Activated CD4-positive, CD25-positive, alpha-beta regulatory T cell treated with anti-CD3 and anti-CD28 coated beads, Interleukin-2, amount 50 U/mL, for 24 hours (primary cell): ENCODE results near the gene TASP1.
A peak's percentile ranks its signal among the peaks of the same experiment; 100 is the strongest.

ENCODE experiments used
- ATAC-seq, 2 donors: fragments of 150-1000 bp; cut with Tn5 transposase; one replicate each; pipeline ENCODE4 v1.10.0; 2021; ENCODE audit warnings: mild to moderate bottlenecking in 1 of 2, moderate library complexity in 1 of 2

Gene TASP1

GRCh38 chr20:13567663-13568062 lies 71.1 kb downstream of the TASP1 start:
- ATAC-seq: no peak

GRCh38 chr20:13563854-13564253 lies 74.9 kb downstream of the TASP1 start:
- ATAC-seq: no peak

GRCh38 chr20:13554706-13555105 lies 84.0 kb downstream of the TASP1 start:
- no peak for ATAC-seq

- ATAC-seq: no peak
Observed at GRCh38 chr20:13554076-13554475, 84.7 kb downstream of the TASP1 start.

GRCh38 chr20:13552061-13552460 lies 86.7 kb downstream of the TASP1 start:
- ATAC-seq: peak in 1 of 2 donors; percentile 9

GRCh38 chr20:13549451-13549850 lies 89.3 kb downstream of the TASP1 start:
- ATAC-seq: no peak

- no peak for ATAC-seq
Observed at GRCh38 chr20:13546497-13547131, 92.1 kb downstream of the TASP1 start.

GRCh38 chr20:13545790-13546189 lies 92.9 kb downstream of the TASP1 start:
- ATAC-seq: no peak

- no peak for ATAC-seq
Observed at GRCh38 chr20:13543783-13544182, 94.9 kb downstream of the TASP1 start.

GRCh38 chr20:13535627-13536026 lies 103.1 kb downstream of the TASP1 start:
- no peak for ATAC-seq

GRCh38 chr20:13533946-13534345 lies 104.8 kb downstream of the TASP1 start:
- no peak for ATAC-seq

- ATAC-seq: no peak
Observed at GRCh38 chr20:13530146-13530545, 108.6 kb downstream of the TASP1 start.

GRCh38 chr20:13526551-13526950 lies 112.2 kb downstream of the TASP1 start:
- ATAC-seq: no peak

- no peak for ATAC-seq
Observed at GRCh38 chr20:13525225-13525940, 113.3 kb downstream of the TASP1 start.

GRCh38 chr20:13524339-13524738 lies 114.4 kb downstream of the TASP1 start:
- no peak for ATAC-seq

- ATAC-seq: no peak
Observed at GRCh38 chr20:13517831-13518230, 120.9 kb downstream of the TASP1 start.

- ATAC-seq: no peak
Observed at GRCh38 chr20:13515796-13516558, 122.8 kb downstream of the TASP1 start.

- no peak for ATAC-seq
Observed at GRCh38 chr20:13515291-13515690, 123.4 kb downstream of the TASP1 start.

GRCh38 chr20:13510837-13511488 lies 127.8 kb downstream of the TASP1 start:
- no peak for ATAC-seq

- no peak for ATAC-seq
Observed at GRCh38 chr20:13507646-13508045, 131.1 kb downstream of the TASP1 start.

GRCh38 chr20:13501500-13501899 lies 137.2 kb downstream of the TASP1 start:
- no peak for ATAC-seq

GRCh38 chr20:13494019-13494418 lies 144.7 kb downstream of the TASP1 start:
- no peak for ATAC-seq

GRCh38 chr20:13493143-13493542 lies 145.6 kb downstream of the TASP1 start:
- no peak for ATAC-seq
